H1 (cell line): ENCODE data around the gene DENND4C.

Source experiments
- EP300 ChIP-seq, 2 experiments: IDR thresholded peaks; 1 replicate in 1 of 2; 2 replicates in 1 of 2; pipeline ENCODE4 v1.6.1; 2011 to 2012; ENCODE audit warnings: low read depth in 2 of 2, low read length in 2 of 2, mild to moderate bottlenecking in 2 of 2, borderline replicate concordance in 1 of 2, inconsistent platforms in 1 of 2, moderate library complexity in 1 of 2
- EZH2 ChIP-seq: fragments of 200-600 bp; sonication (generic); IDR thresholded peaks from 2 replicates; pipeline ENCODE4 v1.7.1; 2012; ENCODE audit warnings: low read depth, mild to moderate bottlenecking, moderate library complexity, low read length, inconsistent platforms; ENCODE audit not compliant: severe bottlenecking
- GTF2F1 ChIP-seq: IDR thresholded peaks from 2 replicates; pipeline ENCODE4 v1.6.1; 2012; ENCODE audit warnings: low read depth, low read length, improper control_type of control experiment, borderline replicate concordance
- JUND ChIP-seq: IDR thresholded peaks from 2 replicates; pipeline ENCODE4 v1.6.1; 2011; ENCODE audit warnings: mild to moderate bottlenecking, improper control_type of control experiment, low read length
- NRF1 ChIP-seq: IDR thresholded peaks from 2 replicates; pipeline ENCODE4 v1.6.1; 2011; ENCODE audit warnings: mild to moderate bottlenecking, low read depth, low read length, improper control_type of control experiment
- RBBP5 ChIP-seq: IDR thresholded peaks from 2 replicates; pipeline ENCODE4 v1.7.1; 2012; ENCODE audit warnings: low read depth, mild to moderate bottlenecking, inconsistent platforms, low read length, moderate library complexity, borderline replicate concordance
- SP2 ChIP-seq: IDR thresholded peaks from 2 replicates; pipeline ENCODE4 v1.6.1; 2012; ENCODE audit warnings: mild to moderate bottlenecking, low read length, inconsistent platforms
- TF ChIP-seq, protein P1 (sequence below): IDR thresholded peaks from 2 replicates; pipeline ENCODE4 v1.6.1; 2011; ENCODE audit warnings: low read length, improper control_type of control experiment
- TF ChIP-seq, protein P2 (sequence below), 3 experiments: IDR thresholded peaks; 1 replicate in 2 of 3; 2 replicates in 1 of 3; pipeline versions ENCODE4 v1.5.1 to v1.6.1; 2011; ENCODE audit warnings: low read length in 3 of 3, mild to moderate bottlenecking in 3 of 3, inconsistent platforms in 2 of 3, low read depth in 1 of 3, moderate library complexity in 1 of 3; ENCODE audit not compliant: insufficient read depth in 1 of 3; ENCODE audit errors: control extremely low read depth in 1 of 3

DNA sequence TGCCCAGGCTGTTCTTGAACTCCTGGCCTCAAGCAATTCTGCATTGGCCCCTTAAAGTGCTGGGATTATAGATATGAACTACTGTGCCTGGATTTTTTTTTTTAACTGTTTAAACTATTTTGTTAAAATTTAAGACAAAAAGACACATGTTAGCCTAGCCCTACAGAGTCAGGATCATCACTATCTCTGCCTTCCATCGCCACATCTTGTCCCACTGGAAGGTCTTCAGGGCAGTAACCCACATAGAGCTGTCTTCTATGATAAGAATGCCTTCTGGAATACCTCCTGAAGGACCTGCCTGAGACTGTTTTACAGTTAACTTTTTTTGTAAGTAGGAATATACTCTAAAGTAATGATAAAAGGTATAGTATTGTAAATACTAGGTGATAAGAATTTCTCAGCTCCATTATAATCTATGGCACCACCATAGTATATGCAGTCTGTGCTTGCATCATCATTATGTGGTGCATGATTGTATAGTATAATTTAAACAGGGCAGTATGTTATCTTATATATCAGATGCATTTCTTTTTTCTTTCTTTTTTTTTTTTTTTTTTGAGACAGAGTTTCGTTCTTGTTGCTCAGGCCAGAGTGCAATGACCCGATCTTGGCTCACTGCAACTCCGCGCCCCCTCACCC lies 52.7 kb downstream of the DENND4C start:
- TF ChIP-seq SP2, result no peak
- no peak for TF ChIP-seq EZH2
- TF ChIP-seq, protein P1, sequence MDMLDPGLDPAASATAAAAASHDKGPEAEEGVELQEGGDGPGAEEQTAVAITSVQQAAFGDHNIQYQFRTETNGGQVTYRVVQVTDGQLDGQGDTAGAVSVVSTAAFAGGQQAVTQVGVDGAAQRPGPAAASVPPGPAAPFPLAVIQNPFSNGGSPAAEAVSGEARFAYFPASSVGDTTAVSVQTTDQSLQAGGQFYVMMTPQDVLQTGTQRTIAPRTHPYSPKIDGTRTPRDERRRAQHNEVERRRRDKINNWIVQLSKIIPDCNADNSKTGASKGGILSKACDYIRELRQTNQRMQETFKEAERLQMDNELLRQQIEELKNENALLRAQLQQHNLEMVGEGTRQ, result no peak
- TF ChIP-seq JUND, result no peak
- TF ChIP-seq EP300 (IDR thresholded peaks at IDR 0.05; ENCODE audit: borderline replicate concordance in 1 of 2, low read depth in 2 of 2, low read length in 2 of 2), result no peak
- TF ChIP-seq, protein P2, sequence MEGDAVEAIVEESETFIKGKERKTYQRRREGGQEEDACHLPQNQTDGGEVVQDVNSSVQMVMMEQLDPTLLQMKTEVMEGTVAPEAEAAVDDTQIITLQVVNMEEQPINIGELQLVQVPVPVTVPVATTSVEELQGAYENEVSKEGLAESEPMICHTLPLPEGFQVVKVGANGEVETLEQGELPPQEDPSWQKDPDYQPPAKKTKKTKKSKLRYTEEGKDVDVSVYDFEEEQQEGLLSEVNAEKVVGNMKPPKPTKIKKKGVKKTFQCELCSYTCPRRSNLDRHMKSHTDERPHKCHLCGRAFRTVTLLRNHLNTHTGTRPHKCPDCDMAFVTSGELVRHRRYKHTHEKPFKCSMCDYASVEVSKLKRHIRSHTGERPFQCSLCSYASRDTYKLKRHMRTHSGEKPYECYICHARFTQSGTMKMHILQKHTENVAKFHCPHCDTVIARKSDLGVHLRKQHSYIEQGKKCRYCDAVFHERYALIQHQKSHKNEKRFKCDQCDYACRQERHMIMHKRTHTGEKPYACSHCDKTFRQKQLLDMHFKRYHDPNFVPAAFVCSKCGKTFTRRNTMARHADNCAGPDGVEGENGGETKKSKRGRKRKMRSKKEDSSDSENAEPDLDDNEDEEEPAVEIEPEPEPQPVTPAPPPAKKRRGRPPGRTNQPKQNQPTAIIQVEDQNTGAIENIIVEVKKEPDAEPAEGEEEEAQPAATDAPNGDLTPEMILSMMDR (IDR thresholded peaks at IDR 0.05; ENCODE audit: control extremely low read depth in 1 of 3, insufficient read depth in 1 of 3, low read depth in 1 of 3, low read length in 3 of 3), result no peak
- TF ChIP-seq NRF1, result no peak
- TF ChIP-seq RBBP5, result no peak
- no peak for TF ChIP-seq GTF2F1
